ENCODE measurements around the gene HERPUD1.
"Not testable (repeated sequence)": the region's sequence is repeated elsewhere in the genome, so short reads cannot be mapped to it uniquely, and the experiment has no call there.

The HERPUD1 gene

GRCh38 chr16:56964243-56965148 is 32.6 kb downstream of the HERPUD1 start:
- peak; percentile 10 for DNase-seq

- DNase-seq = no peak
Observed at GRCh38 chr16:56965149-56966092, 33.5 kb downstream of the HERPUD1 start.

GRCh38 chr16:56966093-56966475 is 34.1 kb downstream of the HERPUD1 start:
- DNase-seq = no peak

GRCh38 chr16:56967733-56968132 is 35.8 kb downstream of the HERPUD1 start:
- no peak for DNase-seq

- no peak for DNase-seq
Observed at GRCh38 chr16:56969769-56970168, 37.8 kb downstream of the HERPUD1 start.

GRCh38 chr16:56970934-56971767 is 39.2 kb downstream of the HERPUD1 start:
- no peak for DNase-seq

- DNase-seq = no peak
Observed at GRCh38 chr16:56971768-56972043, 39.8 kb downstream of the HERPUD1 start.

GRCh38 chr16:56972403-56973293 is 40.7 kb downstream of the HERPUD1 start:
- DNase-seq = no peak

GRCh38 chr16:56973294-56973689 is 41.4 kb downstream of the HERPUD1 start:
- no peak for DNase-seq

- not testable (repeated sequence) for DNase-seq
Observed at GRCh38 chr16:56973899-56974298, 42.0 kb downstream of the HERPUD1 start.

GRCh38 chr16:56974549-56975300 is 42.8 kb downstream of the HERPUD1 start:
- DNase-seq = no peak

GRCh38 chr16:56975714-56976113 is 43.8 kb downstream of the HERPUD1 start:
- DNase-seq = no peak

- no peak for DNase-seq
Observed at GRCh38 chr16:56977216-56977615, 45.3 kb downstream of the HERPUD1 start.

GRCh38 chr16:56977823-56978430 is 46.0 kb downstream of the HERPUD1 start:
- DNase-seq = no peak

GRCh38 chr16:56980201-56980535 is 48.2 kb downstream of the HERPUD1 start:
- no peak for DNase-seq

- no peak for DNase-seq
Observed at GRCh38 chr16:56980792-56981724, 49.1 kb downstream of the HERPUD1 start.

- DNase-seq = no peak
Observed at GRCh38 chr16:56981729-56982271, 49.9 kb downstream of the HERPUD1 start.

- DNase-seq = no peak
Observed at GRCh38 chr16:56982695-56983094, 50.8 kb downstream of the HERPUD1 start.

GRCh38 chr16:56983211-56983751 is 51.3 kb downstream of the HERPUD1 start:
- DNase-seq = no peak
